ENCODE results near the gene CDH6.

The CDH6 gene

GRCh38 chr5:31173614-31174013 is 19.9 kb upstream of the CDH6 start:
- Histone ChIP-seq H3K36me3 (ENCODE audit: control insufficient read depth, insufficient read depth, low read length) (no peaks in the 10 kb centered on the region), H4K8ac (ENCODE audit: low read depth, low read length) (no peak overlapping the region), H2BK120ac (ENCODE audit: low read depth, low read length) (no peak overlapping the region), H3K56ac (ENCODE audit: low read length) (no peak overlapping the region), H3K4me2 (ENCODE audit: low read length) (no peak overlapping the region), H3K4me3 (ENCODE audit: low read length) (no peak overlapping the region), H3K27me3 (ENCODE audit: insufficient read depth, low read length, poor library complexity) (no peaks in the 10 kb centered on the region), H3K23ac (ENCODE audit: low read length) (no peak overlapping the region), H3K4ac (ENCODE audit: low read depth, low read length) (no peak overlapping the region), H2AK5ac (ENCODE audit: low read length) (no peak overlapping the region), H2BK5ac (ENCODE audit: low read length) (no peak overlapping the region), H3K79me2 (ENCODE audit: control insufficient read depth, insufficient read depth, low read length) (no peaks in the 10 kb centered on the region), H4K5ac (ENCODE audit: low read length) (no peak overlapping the region), H3K79me1 (ENCODE audit: low read length) (no peaks in the 10 kb centered on the region), H2BK15ac (replicated peaks; ENCODE audit: low read depth) (no peak overlapping the region), H3K27ac (ENCODE audit: low read depth, low read length) (no peak overlapping the region), H3K9ac (ENCODE audit: low read length) (no peak overlapping the region), H3K4me1 (ENCODE audit: control insufficient read depth, low read depth, low read length) (no peaks in the 10 kb centered on the region), H3K18ac (ENCODE audit: low read length) (no peak overlapping the region)
- no CpG with 5 or more reads among the region's 3 CpGs for WGBS (ENCODE audit: extremely low coverage, insufficient coverage, low lambda C conversion rate)
- no peak for DNase-seq

DNA sequence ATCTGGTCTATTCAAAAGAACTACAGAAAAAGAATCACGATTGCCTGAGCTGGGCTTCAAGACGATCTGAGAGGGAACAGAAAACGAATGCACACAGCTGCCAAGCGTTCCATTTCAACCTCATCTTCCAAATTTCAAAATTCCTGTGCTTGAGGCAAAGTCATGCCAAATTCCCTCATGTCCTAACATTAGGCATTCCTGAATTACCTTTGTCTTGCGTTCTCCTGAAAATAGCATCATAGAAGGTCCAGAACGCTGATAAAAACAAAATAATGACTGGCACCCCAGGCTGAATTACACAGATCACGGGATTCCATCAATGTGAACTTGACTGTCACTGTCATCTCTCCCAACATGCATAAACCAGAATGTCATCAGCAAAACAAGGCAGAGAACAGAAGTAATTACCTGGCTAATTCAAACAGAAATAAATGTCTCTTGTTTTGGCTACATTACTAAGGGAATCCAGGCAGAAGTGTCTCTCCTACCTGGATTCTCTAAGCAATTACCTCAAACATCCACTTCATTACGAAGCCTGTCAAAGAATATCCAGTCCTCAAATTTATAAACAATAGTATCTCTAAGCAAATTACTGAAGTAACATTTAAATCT is 12.0 kb upstream of the CDH6 start:
- H2BK15ac ChIP-seq (replicated peaks; ENCODE audit: low read depth) = no peak overlapping the region
- no peaks in the 10 kb centered on the region for H3K36me3 ChIP-seq (ENCODE audit: control insufficient read depth, insufficient read depth, low read length)
- H3K79me2 ChIP-seq (ENCODE audit: control insufficient read depth, insufficient read depth, low read length) = no peaks in the 10 kb centered on the region
- H3K4ac ChIP-seq (ENCODE audit: low read depth, low read length) = no peak overlapping the region
- no peak overlapping the region for H3K9ac ChIP-seq (ENCODE audit: low read length)
- H3K4me3 ChIP-seq (ENCODE audit: low read length) = no peak overlapping the region
- H2AK5ac ChIP-seq (ENCODE audit: low read length) = no peak overlapping the region
- H4K5ac ChIP-seq (ENCODE audit: low read length) = no peak overlapping the region
- H3K4me2 ChIP-seq (ENCODE audit: low read length) = no peak overlapping the region
- no peak overlapping the region for H3K27ac ChIP-seq (ENCODE audit: low read depth, low read length)
- no peak overlapping the region for H2BK120ac ChIP-seq (ENCODE audit: low read depth, low read length)
- DNase-seq = no peak
- H3K23ac ChIP-seq (ENCODE audit: low read length) = no peak overlapping the region
- H3K27me3 ChIP-seq (ENCODE audit: insufficient read depth, low read length, poor library complexity) = no peaks in the 10 kb centered on the region
- H3K4me1 ChIP-seq (ENCODE audit: control insufficient read depth, low read depth, low read length) = no peaks in the 10 kb centered on the region
- no peak overlapping the region for H3K56ac ChIP-seq (ENCODE audit: low read length)
- H4K8ac ChIP-seq (ENCODE audit: low read depth, low read length) = no peak overlapping the region
- H3K79me1 ChIP-seq (ENCODE audit: low read length) = no peaks in the 10 kb centered on the region
- no peak overlapping the region for H3K18ac ChIP-seq (ENCODE audit: low read length)
- WGBS (ENCODE audit: extremely low coverage, insufficient coverage, low lambda C conversion rate) = no CpG with 5 or more reads among the region's 8 CpGs
- H2BK5ac ChIP-seq (ENCODE audit: low read length) = no peak overlapping the region

DNA sequence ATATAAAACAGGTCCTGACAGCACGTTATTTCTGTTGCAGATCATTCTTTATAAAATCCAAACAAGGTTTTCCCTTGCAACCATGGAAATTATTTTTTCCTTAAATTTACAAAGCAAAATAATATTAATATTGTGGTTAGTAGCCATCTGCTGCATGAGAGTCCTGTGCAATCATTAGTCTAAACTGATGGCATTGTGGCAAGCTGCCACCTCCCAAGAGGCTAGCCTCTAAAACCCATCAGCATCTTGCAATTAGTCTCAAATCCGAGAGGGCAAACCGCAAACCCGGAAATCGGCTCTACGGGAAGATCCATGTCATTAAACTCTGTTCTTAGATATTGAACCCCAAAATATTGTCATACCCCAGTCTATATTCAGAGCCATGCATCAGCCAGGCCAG is 11.3 kb upstream of the CDH6 start:
- Histone ChIP-seq H2BK5ac (ENCODE audit: low read length) (no peak overlapping the region), H3K36me3 (ENCODE audit: control insufficient read depth, insufficient read depth, low read length) (no peaks in the 10 kb centered on the region), H3K18ac (ENCODE audit: low read length) (no peak overlapping the region), H3K4me2 (ENCODE audit: low read length) (no peak overlapping the region), H3K23ac (ENCODE audit: low read length) (no peak overlapping the region), H3K4ac (ENCODE audit: low read depth, low read length) (no peak overlapping the region), H2BK15ac (replicated peaks; ENCODE audit: low read depth) (no peak overlapping the region), H3K27ac (ENCODE audit: low read depth, low read length) (no peak overlapping the region), H3K9ac (ENCODE audit: low read length) (no peak overlapping the region), H3K79me2 (ENCODE audit: control insufficient read depth, insufficient read depth, low read length) (no peaks in the 10 kb centered on the region), H3K56ac (ENCODE audit: low read length) (no peak overlapping the region), H3K27me3 (ENCODE audit: insufficient read depth, low read length, poor library complexity) (no peaks in the 10 kb centered on the region), H2BK120ac (ENCODE audit: low read depth, low read length) (no peak overlapping the region), H2AK5ac (ENCODE audit: low read length) (no peak overlapping the region), H3K4me1 (ENCODE audit: control insufficient read depth, low read depth, low read length) (no peaks in the 10 kb centered on the region), H3K4me3 (ENCODE audit: low read length) (no peak overlapping the region), H4K8ac (ENCODE audit: low read depth, low read length) (no peak overlapping the region), H3K79me1 (ENCODE audit: low read length) (no peaks in the 10 kb centered on the region), H4K5ac (ENCODE audit: low read length) (no peak overlapping the region)
- WGBS (ENCODE audit: extremely low coverage, insufficient coverage, low lambda C conversion rate) = no CpG with 5 or more reads among the region's 6 CpGs
- no peak for DNase-seq

DNA sequence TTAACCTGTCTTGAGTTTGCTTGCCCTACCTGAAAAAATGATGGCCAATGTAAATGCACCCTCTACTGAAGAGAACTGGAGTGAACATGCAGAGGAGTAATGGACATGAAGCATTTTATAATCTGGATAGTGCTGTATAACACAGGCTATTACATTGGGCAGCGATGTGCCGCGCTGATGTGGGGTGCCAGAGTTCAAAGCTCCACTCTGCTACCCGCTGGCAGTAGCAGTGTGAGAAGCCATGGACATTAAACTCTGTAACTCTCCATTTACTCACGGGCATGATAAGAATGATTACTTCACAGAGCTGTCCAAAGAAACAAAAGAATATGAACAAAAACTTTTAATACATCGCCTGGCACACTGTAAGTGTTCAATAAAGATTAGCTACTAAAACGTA is 7.5 kb upstream of the CDH6 start:
- no peak overlapping the region for H2BK120ac ChIP-seq (ENCODE audit: low read depth, low read length)
- no peak overlapping the region for H3K4ac ChIP-seq (ENCODE audit: low read depth, low read length)
- WGBS (ENCODE audit: extremely low coverage, insufficient coverage, low lambda C conversion rate) = no CpG with 5 or more reads among the region's 7 CpGs
- no peaks in the 10 kb centered on the region for H3K79me1 ChIP-seq (ENCODE audit: low read length)
- no peak overlapping the region for H2AK5ac ChIP-seq (ENCODE audit: low read length)
- no peaks in the 10 kb centered on the region for H3K79me2 ChIP-seq (ENCODE audit: control insufficient read depth, insufficient read depth, low read length)
- H4K8ac ChIP-seq (ENCODE audit: low read depth, low read length) = no peak overlapping the region
- H3K4me2 ChIP-seq (ENCODE audit: low read length) = no peak overlapping the region
- H3K27ac ChIP-seq (ENCODE audit: low read depth, low read length) = no peak overlapping the region
- H3K56ac ChIP-seq (ENCODE audit: low read length) = no peak overlapping the region
- no peaks in the 10 kb centered on the region for H3K4me1 ChIP-seq (ENCODE audit: control insufficient read depth, low read depth, low read length)
- no peak overlapping the region for H3K9ac ChIP-seq (ENCODE audit: low read length)
- no peak overlapping the region for H3K23ac ChIP-seq (ENCODE audit: low read length)
- H2BK5ac ChIP-seq (ENCODE audit: low read length) = no peak overlapping the region
- H3K18ac ChIP-seq (ENCODE audit: low read length) = no peak overlapping the region
- H3K36me3 ChIP-seq (ENCODE audit: control insufficient read depth, insufficient read depth, low read length) = no peaks in the 10 kb centered on the region
- no peak overlapping the region for H2BK15ac ChIP-seq (replicated peaks; ENCODE audit: low read depth)
- no peaks in the 10 kb centered on the region for H3K27me3 ChIP-seq (ENCODE audit: insufficient read depth, low read length, poor library complexity)
- H4K5ac ChIP-seq (ENCODE audit: low read length) = no peak overlapping the region
- no peak for DNase-seq
- H3K4me3 ChIP-seq (ENCODE audit: low read length) = no peak overlapping the region

DNA sequence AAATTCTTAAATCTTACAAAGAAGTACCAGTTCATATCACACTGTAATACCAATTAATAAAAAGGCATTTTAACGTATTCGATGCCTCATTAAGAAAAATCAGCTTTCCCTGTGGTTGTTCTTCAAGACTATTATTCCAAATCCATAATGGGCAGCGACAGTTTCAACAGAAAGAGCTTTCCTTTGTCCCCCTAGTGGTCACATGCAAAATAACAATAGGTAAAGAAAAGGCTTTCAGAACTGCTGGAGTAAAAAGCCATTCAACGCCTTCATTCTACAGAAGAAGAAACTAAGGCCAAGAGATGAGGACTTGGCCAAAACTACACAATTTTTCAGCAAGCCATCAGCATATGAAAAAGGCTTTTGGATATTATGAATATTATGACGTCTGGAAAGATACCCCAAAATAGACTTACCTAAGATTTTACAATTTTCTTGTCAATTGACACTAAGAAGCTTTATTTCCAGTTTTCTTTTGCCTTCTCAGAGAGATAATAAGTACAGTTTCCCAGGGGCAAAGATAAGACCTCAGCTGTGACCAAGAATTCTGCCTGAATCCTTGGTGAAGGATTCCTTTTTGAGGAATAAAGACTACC is 6.7 kb upstream of the CDH6 start:
- Histone ChIP-seq H4K8ac (ENCODE audit: low read depth, low read length) (no peak overlapping the region), H3K9ac (ENCODE audit: low read length) (no peak overlapping the region), H3K4me1 (ENCODE audit: control insufficient read depth, low read depth, low read length) (no peaks in the 10 kb centered on the region), H3K27ac (ENCODE audit: low read depth, low read length) (no peak overlapping the region), H3K27me3 (ENCODE audit: insufficient read depth, low read length, poor library complexity) (no peaks in the 10 kb centered on the region), H3K18ac (ENCODE audit: low read length) (no peak overlapping the region), H3K4me3 (ENCODE audit: low read length) (no peak overlapping the region), H2BK120ac (ENCODE audit: low read depth, low read length) (no peak overlapping the region), H3K56ac (ENCODE audit: low read length) (no peak overlapping the region), H3K36me3 (ENCODE audit: control insufficient read depth, insufficient read depth, low read length) (no peaks in the 10 kb centered on the region), H3K79me1 (ENCODE audit: low read length) (no peaks in the 10 kb centered on the region), H3K79me2 (ENCODE audit: control insufficient read depth, insufficient read depth, low read length) (no peaks in the 10 kb centered on the region), H2AK5ac (ENCODE audit: low read length) (no peak overlapping the region), H3K23ac (ENCODE audit: low read length) (no peak overlapping the region), H3K4ac (ENCODE audit: low read depth, low read length) (no peak overlapping the region), H2BK15ac (replicated peaks; ENCODE audit: low read depth) (no peak overlapping the region), H4K5ac (ENCODE audit: low read length) (no peak overlapping the region), H3K4me2 (ENCODE audit: low read length) (no peak overlapping the region), H2BK5ac (ENCODE audit: low read length) (no peak overlapping the region)
- peak; percentile 63 for DNase-seq
- no CpG with 5 or more reads among the region's 5 CpGs for WGBS (ENCODE audit: extremely low coverage, insufficient coverage, low lambda C conversion rate)

GRCh38 chr5:31187591-31187990 is 5.9 kb upstream of the CDH6 start:
- Histone ChIP-seq H3K27me3 (ENCODE audit: insufficient read depth, low read length, poor library complexity) (no peaks in the 10 kb centered on the region), H3K27ac (ENCODE audit: low read depth, low read length) (no peak overlapping the region), H4K5ac (ENCODE audit: low read length) (no peak overlapping the region), H3K4me1 (ENCODE audit: control insufficient read depth, low read depth, low read length) (no peaks in the 10 kb centered on the region), H3K56ac (ENCODE audit: low read length) (no peak overlapping the region), H3K4me2 (ENCODE audit: low read length) (no peak overlapping the region), H2BK120ac (ENCODE audit: low read depth, low read length) (no peak overlapping the region), H3K79me1 (ENCODE audit: low read length) (no peaks in the 10 kb centered on the region), H2BK5ac (ENCODE audit: low read length) (no peak overlapping the region), H3K79me2 (ENCODE audit: control insufficient read depth, insufficient read depth, low read length) (no peaks in the 10 kb centered on the region), H4K8ac (ENCODE audit: low read depth, low read length) (no peak overlapping the region), H3K4ac (ENCODE audit: low read depth, low read length) (no peak overlapping the region), H3K9ac (ENCODE audit: low read length) (no peak overlapping the region), H3K36me3 (ENCODE audit: control insufficient read depth, insufficient read depth, low read length) (no peaks in the 10 kb centered on the region), H3K4me3 (ENCODE audit: low read length) (no peak overlapping the region), H3K23ac (ENCODE audit: low read length) (no peak overlapping the region), H3K18ac (ENCODE audit: low read length) (no peak overlapping the region), H2BK15ac (replicated peaks; ENCODE audit: low read depth) (no peak overlapping the region), H2AK5ac (ENCODE audit: low read length) (no peak overlapping the region)
- DNase-seq = peak; percentile 18
- no CpG with 5 or more reads among the region's 7 CpGs for WGBS (ENCODE audit: extremely low coverage, insufficient coverage, low lambda C conversion rate)

All from mesendoderm (in vitro differentiated cells).